Retinal pigment epithelial cell (primary cell): ENCODE results near the gene ITPRID1.

ENCODE experiments used
- DNase-seq: peaks from one replicate; pipeline ENCODE4 v3.0.0-alpha.2; 2010; ENCODE audit warnings: low read depth
- H3K4me3 ChIP-seq: 2 replicates; pipeline ENCODE4 v1.5.1; 2011; ENCODE audit warnings: mild to moderate bottlenecking, low read length, control low read depth, moderate library complexity
- TF ChIP-seq, protein P1 (sequence below): conservative IDR thresholded peaks from 2 replicates; pipeline ENCODE4 v1.5.1; 2011; ENCODE audit warnings: low read depth, low read length, control low read depth, inconsistent platforms

The ITPRID1 gene

DNA sequence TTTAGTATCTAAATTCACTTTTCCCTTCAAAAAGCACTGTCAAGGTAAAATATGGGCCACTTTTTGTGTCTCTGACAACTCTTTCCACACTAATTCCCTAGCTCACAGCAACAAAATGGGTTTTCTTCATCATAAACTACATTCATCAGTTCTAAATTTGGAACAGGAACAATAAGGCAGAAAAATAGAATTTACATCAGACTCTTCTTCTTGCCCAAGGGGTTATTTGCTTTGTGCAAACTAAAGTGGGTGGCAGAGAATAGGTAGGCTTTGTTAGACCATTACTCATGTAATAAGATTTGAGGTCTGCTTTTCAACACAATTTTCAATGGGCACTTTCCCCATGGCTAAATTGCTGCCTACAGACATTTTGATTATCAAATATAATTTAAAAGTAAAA, 155.6 kb downstream of the ITPRID1 start:
- TF ChIP-seq, protein P1, sequence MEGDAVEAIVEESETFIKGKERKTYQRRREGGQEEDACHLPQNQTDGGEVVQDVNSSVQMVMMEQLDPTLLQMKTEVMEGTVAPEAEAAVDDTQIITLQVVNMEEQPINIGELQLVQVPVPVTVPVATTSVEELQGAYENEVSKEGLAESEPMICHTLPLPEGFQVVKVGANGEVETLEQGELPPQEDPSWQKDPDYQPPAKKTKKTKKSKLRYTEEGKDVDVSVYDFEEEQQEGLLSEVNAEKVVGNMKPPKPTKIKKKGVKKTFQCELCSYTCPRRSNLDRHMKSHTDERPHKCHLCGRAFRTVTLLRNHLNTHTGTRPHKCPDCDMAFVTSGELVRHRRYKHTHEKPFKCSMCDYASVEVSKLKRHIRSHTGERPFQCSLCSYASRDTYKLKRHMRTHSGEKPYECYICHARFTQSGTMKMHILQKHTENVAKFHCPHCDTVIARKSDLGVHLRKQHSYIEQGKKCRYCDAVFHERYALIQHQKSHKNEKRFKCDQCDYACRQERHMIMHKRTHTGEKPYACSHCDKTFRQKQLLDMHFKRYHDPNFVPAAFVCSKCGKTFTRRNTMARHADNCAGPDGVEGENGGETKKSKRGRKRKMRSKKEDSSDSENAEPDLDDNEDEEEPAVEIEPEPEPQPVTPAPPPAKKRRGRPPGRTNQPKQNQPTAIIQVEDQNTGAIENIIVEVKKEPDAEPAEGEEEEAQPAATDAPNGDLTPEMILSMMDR: no peak
- H3K4me3 ChIP-seq: no peak overlapping the region
- DNase-seq: no peak

GRCh38 chr7:31679574-31680305, 165.8 kb downstream of the ITPRID1 start:
- no peak for DNase-seq
- TF ChIP-seq, protein P1: no peak
- no peak overlapping the region for H3K4me3 ChIP-seq

DNA sequence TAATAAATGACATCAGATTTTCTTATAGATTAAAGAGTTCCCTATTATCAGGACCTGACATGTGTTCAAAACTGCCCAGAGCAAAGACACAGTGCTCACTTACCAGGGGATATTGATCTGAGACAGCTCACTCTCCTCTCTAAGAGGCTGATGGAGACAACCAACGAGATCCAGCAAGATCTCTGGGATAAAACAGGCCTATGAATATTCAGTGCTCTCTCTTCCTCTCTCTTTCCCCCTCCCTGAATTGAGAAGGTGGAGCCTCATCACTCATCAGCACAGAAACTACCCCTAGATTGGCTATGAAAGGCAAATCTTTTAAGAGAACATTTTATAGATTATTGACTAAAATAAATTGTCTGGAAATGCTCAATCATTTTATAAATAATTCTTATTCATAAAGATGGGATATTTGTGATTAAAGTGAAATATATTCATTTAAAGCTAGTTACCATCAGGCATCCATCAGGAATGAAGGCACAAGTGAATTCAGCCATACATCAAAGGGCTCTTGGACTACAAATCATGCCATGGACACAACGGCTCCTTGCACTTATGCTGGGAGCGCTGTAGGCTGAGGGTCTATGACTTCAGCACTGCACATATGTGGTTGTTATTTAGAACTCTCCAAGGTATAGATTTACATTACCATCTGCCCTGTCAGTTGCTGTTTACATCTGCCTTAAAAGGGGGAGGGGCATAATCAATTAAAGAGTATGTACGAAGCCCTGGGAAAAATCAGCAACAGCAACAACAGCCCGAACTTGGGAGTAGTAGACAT, 169.7 kb downstream of the ITPRID1 start:
- TF ChIP-seq, protein P1: no peak
- DNase-seq: no peak
- no peak overlapping the region for H3K4me3 ChIP-seq

DNA sequence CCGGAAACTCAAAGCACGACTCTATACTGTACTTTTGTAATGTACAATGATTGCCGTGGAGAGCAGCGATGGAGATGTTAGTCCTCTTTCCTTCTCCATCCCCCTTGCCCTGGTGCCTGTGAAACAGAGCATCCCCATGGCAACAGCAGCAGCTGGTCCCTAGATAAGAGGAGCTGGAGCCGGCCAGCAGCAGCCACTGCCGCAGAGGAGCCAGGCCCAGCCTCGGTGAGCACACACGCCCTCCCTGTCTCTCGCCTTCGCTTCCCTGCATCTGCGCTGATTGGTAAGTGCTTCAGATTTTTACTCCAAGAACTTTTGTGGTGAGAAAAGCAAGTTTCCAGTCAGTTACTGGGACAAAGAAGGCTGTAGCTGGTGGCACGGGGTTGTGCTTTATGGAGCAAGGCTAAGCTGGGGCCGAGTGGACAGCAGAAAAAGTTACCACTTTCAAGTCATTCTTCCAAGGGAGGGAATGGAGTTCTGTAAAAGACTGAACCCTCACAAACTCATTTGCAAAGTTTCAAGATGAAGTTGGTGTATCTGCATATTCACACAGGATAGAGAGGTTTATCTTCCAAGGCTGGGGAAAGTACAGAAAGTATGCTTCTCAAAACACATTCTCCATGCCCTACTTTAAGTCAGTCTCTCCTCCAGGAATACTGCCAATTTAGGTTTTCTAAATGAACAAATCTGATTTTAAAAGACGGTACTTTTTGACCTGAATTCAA, 173.3 kb downstream of the ITPRID1 start, which contains the start of gene PPP1R17:
Gene PPP1R17 (plus strand): TSS at position 192 of the 725 bp plus-strand sequence. CDS start 5,227 bp downstream, outside the sequence.
- TF ChIP-seq, protein P1: no peak
- DNase-seq: no peak
- H3K4me3 ChIP-seq: no peak within 1 kb of the TSS

DNA sequence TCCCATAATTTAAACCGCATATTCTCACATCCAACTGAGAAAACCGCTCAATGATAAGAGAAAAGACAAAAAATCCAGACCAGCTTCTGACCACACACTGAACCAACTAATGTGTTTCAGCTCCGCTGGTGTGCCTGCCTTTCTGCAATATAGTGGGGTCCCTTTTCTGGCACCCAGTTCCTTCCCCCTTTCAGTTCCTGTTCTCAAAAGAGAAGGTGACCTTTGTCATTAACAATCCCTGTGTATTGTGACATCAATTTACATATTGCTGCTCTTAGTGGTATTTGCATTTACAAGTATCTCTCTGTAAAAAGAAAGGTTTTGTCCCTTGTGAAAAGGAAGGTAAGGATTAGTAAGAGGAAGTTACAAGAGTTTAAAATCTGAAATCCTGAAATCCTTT, 174.5 kb downstream of the ITPRID1 start:
- no peak for DNase-seq
- TF ChIP-seq, protein P1: no peak
- no peak overlapping the region for H3K4me3 ChIP-seq

DNA sequence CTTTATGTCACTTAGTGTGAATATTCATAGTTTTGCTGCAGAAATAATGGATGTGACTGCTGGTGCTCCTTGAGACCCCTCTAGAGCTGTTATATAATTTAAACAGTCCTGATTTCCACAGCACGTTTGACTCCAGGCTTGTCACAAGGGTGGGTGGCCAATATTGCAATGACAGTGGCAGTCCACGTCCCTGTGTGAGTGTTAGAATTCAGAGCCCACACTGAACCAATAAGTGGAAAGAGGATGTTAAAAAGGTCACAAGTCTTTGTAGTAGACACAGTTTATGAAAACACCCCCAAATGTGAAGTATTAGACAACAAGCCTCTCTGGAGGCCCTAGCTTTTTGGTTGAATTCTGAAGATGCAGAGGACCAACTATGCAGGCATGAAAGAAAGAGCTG, 175.1 kb downstream of the ITPRID1 start:
- TF ChIP-seq, protein P1: no peak
- no peak for DNase-seq
- H3K4me3 ChIP-seq: no peak overlapping the region
